ENCODE measurements around the gene ZNF106.

ZNF106 gene

DNA sequence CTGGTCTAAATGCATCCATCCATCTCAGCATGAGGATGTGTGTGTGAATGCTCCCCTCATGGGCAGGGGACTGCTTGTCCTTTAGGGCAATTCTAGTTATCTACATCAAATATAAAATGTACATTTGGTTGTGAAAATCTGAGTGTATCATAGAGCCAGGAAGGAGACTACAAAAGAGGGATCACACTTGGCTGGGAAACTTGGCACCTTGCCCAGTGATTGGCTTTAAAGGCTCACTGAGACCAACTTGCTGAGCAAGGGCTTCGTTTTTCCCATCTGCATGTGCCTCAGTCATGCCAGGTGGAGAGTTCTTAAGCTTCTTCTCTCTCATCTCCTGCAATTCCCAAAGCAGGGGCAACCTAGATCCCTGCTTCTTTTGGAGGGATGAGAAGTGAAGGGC, 126.4 kb downstream of the ZNF106 start:
- FAIRE-seq: no peak

DNA sequence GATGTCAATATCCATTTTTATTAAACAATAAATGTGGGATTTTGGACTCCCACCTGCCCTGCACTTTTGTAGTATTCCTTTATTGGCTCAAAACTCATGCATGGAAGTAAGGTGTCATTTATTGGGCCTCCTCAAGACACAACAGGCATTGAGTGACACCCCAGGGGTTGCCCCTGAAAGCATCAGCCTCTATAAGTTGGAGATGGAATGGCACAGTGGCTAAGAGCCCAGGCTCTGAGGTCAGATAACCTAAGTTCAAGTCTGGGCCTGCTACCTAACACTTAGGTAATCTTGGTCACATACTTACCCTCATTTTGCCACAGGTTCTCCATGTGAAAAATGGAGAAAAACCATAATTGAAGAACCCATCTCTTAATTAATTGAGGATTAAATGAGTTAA, 127.0 kb downstream of the ZNF106 start:
- FAIRE-seq: no peak

DNA sequence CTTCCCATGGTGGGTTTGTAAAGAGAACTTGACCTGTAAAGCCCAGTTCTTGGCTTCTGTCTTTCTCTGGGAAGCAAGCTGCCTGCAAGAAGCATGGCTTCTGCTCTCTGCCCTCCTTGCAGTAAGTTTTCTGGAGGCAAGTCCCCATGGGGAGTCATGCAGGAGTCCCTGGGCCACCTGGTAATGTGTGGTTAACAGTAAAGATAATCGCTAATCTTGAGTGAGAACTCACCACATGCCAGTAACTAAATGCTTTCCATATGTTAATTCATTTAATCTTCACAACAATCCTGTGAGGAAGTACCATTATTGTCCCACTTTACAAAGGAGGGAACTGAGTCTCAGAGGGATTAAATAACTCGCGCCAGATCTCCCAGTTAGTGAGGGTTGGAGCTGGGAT, 127.5 kb downstream of the ZNF106 start:
- no peak for FAIRE-seq
